Suppressor macrophage (primary cell): Measurements from ENCODE around the gene GPR146.

Source experiments
- DNase-seq, 4 experiments: peaks; one replicate each; pipeline ENCODE4 v3.0.0-alpha.2; 2020 to 2022

GPR146 gene

GRCh38 chr7:1093916-1094508 lies 49.7 kb downstream of the GPR146 start:
- DNase-seq, result no peak

- no peak for DNase-seq
Observed at GRCh38 chr7:1094870-1095269, 50.5 kb downstream of the GPR146 start.

- no peak for DNase-seq
Observed at GRCh38 chr7:1095621-1096155, 51.3 kb downstream of the GPR146 start.

GRCh38 chr7:1096156-1097119 lies 52.1 kb downstream of the GPR146 start:
- no peak for DNase-seq

- no peak for DNase-seq
Observed at GRCh38 chr7:1097120-1097504, 52.8 kb downstream of the GPR146 start.

- no peak for DNase-seq
Observed at GRCh38 chr7:1098243-1099153, 54.2 kb downstream of the GPR146 start.

- DNase-seq, result no peak
Observed at GRCh38 chr7:1099154-1099542, 54.8 kb downstream of the GPR146 start.

GRCh38 chr7:1099637-1100036 lies 55.3 kb downstream of the GPR146 start:
- DNase-seq, result no peak

- no peak for DNase-seq
Observed at GRCh38 chr7:1100386-1100785, 56.0 kb downstream of the GPR146 start.

GRCh38 chr7:1100834-1101562 lies 56.7 kb downstream of the GPR146 start:
- no peak for DNase-seq

- DNase-seq, result no peak
Observed at GRCh38 chr7:1101563-1102431, 57.5 kb downstream of the GPR146 start.

- DNase-seq, result peak; percentile 33 to 55 (median 45)
Observed at GRCh38 chr7:1103009-1103788, 58.9 kb downstream of the GPR146 start.

- DNase-seq, result no peak
Observed at GRCh38 chr7:1103789-1104515, 59.6 kb downstream of the GPR146 start.

GRCh38 chr7:1104516-1105179 lies 60.3 kb downstream of the GPR146 start:
- no peak for DNase-seq

- no peak for DNase-seq
Observed at GRCh38 chr7:1105189-1105588, 60.8 kb downstream of the GPR146 start.

GRCh38 chr7:1106063-1106792 lies 61.9 kb downstream of the GPR146 start:
- DNase-seq, result no peak

- no peak for DNase-seq
Observed at GRCh38 chr7:1106793-1107421, 62.6 kb downstream of the GPR146 start.
